ENCODE measurements around the gene GUCA2B. TPM values are rescaled to one million over a fixed set of nuclear protein-coding genes. Genes with fewer than 3 reads are reported as not detected.

Gene GUCA2B
- total RNA-seq, 6 experiments from 2014 or later: not detected

GRCh38 chr1:42136466-42136865, 16.7 kb upstream of the GUCA2B start:
- peaks cover 30% of the 10 kb centered on the region for H3K27me3 Mint-ChIP-seq (ENCODE audit: insufficient read depth)
- DNase-seq: no peak
- H3K36me3 Mint-ChIP-seq (ENCODE audit: low read depth): no peaks in the 10 kb centered on the region

GRCh38 chr1:42137766-42138165, 15.4 kb upstream of the GUCA2B start:
- DNase-seq: no peak
- Mint-ChIP-seq H3K27me3 (ENCODE audit: insufficient read depth) (peaks cover 39% of the 10 kb centered on the region), H3K9me3 (no peaks in the 10 kb centered on the region), H3K4me3 (no peak overlapping the region), H3K36me3 (ENCODE audit: low read depth) (no peaks in the 10 kb centered on the region), H3K27ac (no peak overlapping the region), H3K4me1 (ENCODE audit: low read depth) (no peaks in the 10 kb centered on the region)
- no peak for TF ChIP-seq CTCF (IDR thresholded peaks at IDR 0.05)

More at GRCh38 chr1:42136466-42136865, 16.7 kb upstream of the GUCA2B start:
- H3K9me3 Mint-ChIP-seq: no peaks in the 10 kb centered on the region
- TF ChIP-seq CTCF (IDR thresholded peaks at IDR 0.05): no peak
- H3K4me3 Mint-ChIP-seq: no peak overlapping the region
- H3K4me1 Mint-ChIP-seq (ENCODE audit: low read depth): no peaks in the 10 kb centered on the region
- H3K27ac Mint-ChIP-seq: no peak overlapping the region

DNA sequence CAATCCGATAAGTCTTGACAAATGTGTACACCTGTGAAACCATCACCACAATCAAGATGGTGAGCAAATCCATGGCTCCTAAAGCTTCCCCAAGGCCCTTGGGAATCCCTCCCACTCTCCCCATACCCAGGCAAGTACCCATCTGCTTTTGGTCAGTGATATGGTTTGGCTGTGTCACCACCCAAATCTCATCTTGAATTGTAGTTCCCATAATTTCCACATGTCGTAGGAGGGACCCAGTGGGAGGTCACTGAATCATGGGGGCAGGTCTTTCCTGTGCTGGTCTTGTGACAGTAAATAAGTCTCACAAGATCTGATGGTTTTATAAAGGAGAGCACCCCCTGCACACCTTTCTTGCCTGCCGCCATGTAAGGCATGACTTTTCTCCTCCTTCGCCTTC, 14.6 kb upstream of the GUCA2B start:
- no peak overlapping the region for H3K27ac Mint-ChIP-seq
- H3K9me3 Mint-ChIP-seq: no peaks in the 10 kb centered on the region
- no peak for DNase-seq
- TF ChIP-seq CTCF (IDR thresholded peaks at IDR 0.05): no peak
- peaks cover 5% of the 10 kb centered on the region; the same call in 1 of the 2 replicates for H3K4me1 Mint-ChIP-seq (ENCODE audit: low read depth)
- H3K4me3 Mint-ChIP-seq: no peak overlapping the region
- H3K36me3 Mint-ChIP-seq (ENCODE audit: low read depth): no peaks in the 10 kb centered on the region
- peaks cover 45% of the 10 kb centered on the region for H3K27me3 Mint-ChIP-seq (ENCODE audit: insufficient read depth)

DNA sequence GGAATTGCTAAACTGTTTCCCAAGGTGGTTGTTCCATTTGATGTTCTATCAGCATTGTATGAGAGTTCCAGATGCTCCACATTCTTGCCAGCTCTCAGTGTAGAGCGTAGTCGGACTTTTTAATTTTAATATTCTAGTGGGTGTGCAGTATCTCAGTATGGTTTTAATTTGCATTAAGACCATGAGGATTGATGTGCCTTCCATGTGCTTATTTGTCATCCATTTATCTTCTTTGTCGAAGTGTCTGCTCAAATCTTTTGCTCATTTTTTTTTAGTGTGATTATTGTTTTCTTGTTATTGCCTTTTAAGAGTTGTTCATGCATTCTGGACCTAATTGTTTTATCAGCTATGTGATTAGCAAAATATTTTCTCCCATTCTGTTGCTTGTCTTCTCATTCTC, 13.8 kb upstream of the GUCA2B start:
- H3K27me3 Mint-ChIP-seq (ENCODE audit: insufficient read depth): peaks cover 47% of the 10 kb centered on the region
- H3K4me1 Mint-ChIP-seq (ENCODE audit: low read depth): peaks cover 5% of the 10 kb centered on the region; the same call in 1 of the 2 replicates
- no peak overlapping the region for H3K27ac Mint-ChIP-seq
- DNase-seq: no peak
- H3K36me3 Mint-ChIP-seq (ENCODE audit: low read depth): no peaks in the 10 kb centered on the region
- TF ChIP-seq CTCF (IDR thresholded peaks at IDR 0.05): no peak
- H3K4me3 Mint-ChIP-seq: no peak overlapping the region
- H3K9me3 Mint-ChIP-seq: no peaks in the 10 kb centered on the region

DNA sequence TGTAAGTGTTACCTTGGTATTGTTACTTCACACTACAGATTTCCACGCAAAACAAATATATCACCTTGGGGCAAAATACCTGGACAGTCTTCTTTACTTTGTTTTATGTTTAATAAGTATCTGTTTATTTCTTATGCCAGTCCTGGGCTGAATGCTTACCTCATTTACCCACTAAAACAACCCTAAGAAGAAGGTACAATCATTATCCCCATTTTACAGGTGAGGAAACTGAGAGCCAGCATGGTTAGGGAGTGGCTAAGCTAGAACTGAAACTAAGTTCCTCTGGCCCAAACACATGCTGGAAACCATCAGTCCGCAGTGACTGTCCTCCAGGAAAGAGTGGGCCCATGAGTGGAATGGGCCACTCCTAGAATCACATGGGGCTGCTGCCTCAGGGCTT, 13.0 kb upstream of the GUCA2B start:
- H3K9me3 Mint-ChIP-seq: no peaks in the 10 kb centered on the region
- peaks cover 5% of the 10 kb centered on the region; the same call in 1 of the 2 replicates for H3K4me1 Mint-ChIP-seq (ENCODE audit: low read depth)

More for the DNA sequence above, 13.0 kb upstream of the GUCA2B start:
- Mint-ChIP-seq H3K27ac (no peak overlapping the region), H3K4me3 (no peak overlapping the region), H3K36me3 (ENCODE audit: low read depth) (no peaks in the 10 kb centered on the region), H3K27me3 (ENCODE audit: insufficient read depth) (peaks cover 52% of the 10 kb centered on the region)
- no peak for TF ChIP-seq CTCF (IDR thresholded peaks at IDR 0.05)
- DNase-seq: no peak
